Motor neuron (in vitro differentiated cells): ENCODE data around the gene COLEC11. TPM values are rescaled to one million over a fixed set of nuclear protein-coding genes. Genes with fewer than 3 reads are reported as not detected.

ENCODE experiments used
- total RNA-seq, 8 experiments: library from RNA; unstranded; fragments of 300-600 nt; gene quantifications; 2 replicates each; pipeline versions ENCODE4 v1.2.3 to v1.2.4, GENCODE V29; 2022

COLEC11 gene
- total RNA-seq, 8 experiments from 2014 or later = 0.14 to 0.33 (median 0.21) TPM; not detected in 3

Other genes starting within 250 kb of the COLEC11 start
- 10 to 100 TPM; 27.8 to 41.7 (median 33.5) TPM for gene EIPR1, start 217.3 kb upstream of the COLEC11 start, total RNA-seq
- 100 to 1,000 TPM in 2 of 8 experiments, 10 to 100 TPM in 6; 40.1 to 228 (median 67.4) TPM for gene TRAPPC12, start 215.4 kb upstream of the COLEC11 start, total RNA-seq
- 100 to 1,000 TPM in 1 of 8 experiments, 10 to 100 TPM in 4, 1 to 10 TPM in 3; 7.4 to 170 (median 17.1) TPM for gene ADI1, start 75.6 kb upstream of the COLEC11 start, total RNA-seq
- 10 to 100 TPM; 16.0 to 47.2 (median 24.6) TPM for gene RNASEH1, start 36.8 kb upstream of the COLEC11 start, total RNA-seq
- 1,000 to 10,000 TPM; 1,190 to 2,442 (median 2,017) TPM for gene RPS7, start 19.9 kb upstream of the COLEC11 start, total RNA-seq
- 1 to 10 TPM in 1 of 8 experiments, under 1 TPM in 3, not detected in 4; 0.13 to 1.1 (median 0.33) TPM for gene ALLC, start 63.1 kb downstream of the COLEC11 start, total RNA-seq
- gene DCDC2C, start 108.5 kb downstream of the COLEC11 start, total RNA-seq = not detected